VCaP (cell line): ENCODE results near the gene GIPC2.

Experiments used
- H3K27ac ChIP-seq: fragments of 450-650 bp; 2 replicates; pipeline ENCODE4 v1.5.1; 2017
- TF ChIP-seq, protein P1 (sequence below): fragments of 450-650 bp; conservative IDR thresholded peaks from 2 replicates; pipeline ENCODE4 v1.5.1; 2017; ENCODE audit warnings: mild to moderate bottlenecking, moderate library complexity

GIPC2 gene

DNA sequence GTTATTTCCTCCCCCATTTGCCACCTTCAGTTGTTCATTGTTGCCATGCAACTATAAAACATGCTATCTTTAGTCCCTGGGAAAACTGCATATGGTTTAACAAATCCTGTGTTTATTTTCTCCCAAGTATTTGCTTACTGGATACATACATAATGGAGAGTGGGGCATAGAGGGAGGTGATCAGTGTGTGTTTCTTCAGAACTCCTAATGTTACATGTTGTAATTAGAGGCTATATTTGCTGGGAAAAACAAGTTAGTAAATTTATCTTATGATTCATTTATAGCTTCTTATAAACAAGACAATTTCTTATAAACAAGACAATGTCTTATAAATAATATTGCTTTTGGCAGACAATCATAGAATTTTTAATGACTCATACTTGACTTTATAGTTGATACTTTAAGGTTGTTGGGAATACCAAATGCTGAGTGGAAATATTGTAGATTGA, 7.3 kb upstream of the GIPC2 start:
- no peak overlapping the region for H3K27ac ChIP-seq
- TF ChIP-seq, protein P1, sequence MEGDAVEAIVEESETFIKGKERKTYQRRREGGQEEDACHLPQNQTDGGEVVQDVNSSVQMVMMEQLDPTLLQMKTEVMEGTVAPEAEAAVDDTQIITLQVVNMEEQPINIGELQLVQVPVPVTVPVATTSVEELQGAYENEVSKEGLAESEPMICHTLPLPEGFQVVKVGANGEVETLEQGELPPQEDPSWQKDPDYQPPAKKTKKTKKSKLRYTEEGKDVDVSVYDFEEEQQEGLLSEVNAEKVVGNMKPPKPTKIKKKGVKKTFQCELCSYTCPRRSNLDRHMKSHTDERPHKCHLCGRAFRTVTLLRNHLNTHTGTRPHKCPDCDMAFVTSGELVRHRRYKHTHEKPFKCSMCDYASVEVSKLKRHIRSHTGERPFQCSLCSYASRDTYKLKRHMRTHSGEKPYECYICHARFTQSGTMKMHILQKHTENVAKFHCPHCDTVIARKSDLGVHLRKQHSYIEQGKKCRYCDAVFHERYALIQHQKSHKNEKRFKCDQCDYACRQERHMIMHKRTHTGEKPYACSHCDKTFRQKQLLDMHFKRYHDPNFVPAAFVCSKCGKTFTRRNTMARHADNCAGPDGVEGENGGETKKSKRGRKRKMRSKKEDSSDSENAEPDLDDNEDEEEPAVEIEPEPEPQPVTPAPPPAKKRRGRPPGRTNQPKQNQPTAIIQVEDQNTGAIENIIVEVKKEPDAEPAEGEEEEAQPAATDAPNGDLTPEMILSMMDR: no peak

DNA sequence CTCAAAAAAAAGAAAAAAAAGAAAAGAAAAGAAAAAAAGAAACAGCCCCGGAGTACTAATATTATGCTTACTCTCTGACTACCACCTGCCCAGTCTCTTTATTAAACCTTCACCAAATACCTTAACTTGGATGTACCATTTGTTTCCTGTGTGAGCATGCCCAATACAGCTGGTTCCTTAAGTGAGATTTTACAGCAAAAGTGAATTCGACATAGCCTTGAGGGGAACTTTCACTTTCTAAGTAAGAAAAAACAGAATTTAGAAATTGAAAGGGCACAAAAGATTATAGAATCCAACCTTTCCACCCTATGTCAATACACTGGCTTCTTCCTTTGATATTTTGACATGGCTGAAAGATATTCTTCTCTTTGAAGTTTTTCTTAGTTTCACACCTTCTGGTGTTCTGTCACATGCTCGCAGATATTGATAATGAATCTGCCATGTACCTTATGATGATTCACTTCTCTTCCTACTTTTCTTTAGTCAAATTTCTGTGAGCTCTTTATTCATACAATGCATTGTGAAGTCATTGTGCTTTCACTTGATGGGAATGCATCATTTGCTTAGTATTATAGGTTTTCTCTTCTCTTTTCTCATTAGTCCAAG, 5.2 kb upstream of the GIPC2 start:
- TF ChIP-seq, protein P1: no peak
- no peak overlapping the region for H3K27ac ChIP-seq

DNA sequence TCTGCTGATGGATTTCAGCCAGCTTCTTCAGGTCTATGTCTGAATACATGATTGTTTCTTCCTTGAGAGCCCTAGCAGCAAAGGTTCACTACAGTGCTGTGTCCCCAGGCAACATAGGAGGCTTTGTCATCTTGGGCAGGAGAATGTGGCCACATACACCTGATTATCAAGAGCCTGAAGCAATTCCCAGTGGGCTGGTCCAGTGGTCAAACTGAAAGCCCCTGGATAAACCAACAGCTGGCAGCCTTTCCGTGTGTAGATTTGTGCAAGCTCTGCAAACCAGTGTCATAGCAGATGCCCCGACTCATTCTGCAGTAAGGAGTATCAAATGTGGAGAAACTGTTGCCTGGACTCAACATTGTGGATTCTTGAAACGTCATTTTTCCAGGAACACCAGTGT, 2.3 kb upstream of the GIPC2 start:
- H3K27ac ChIP-seq: no peak overlapping the region
- TF ChIP-seq, protein P1: no peak

DNA sequence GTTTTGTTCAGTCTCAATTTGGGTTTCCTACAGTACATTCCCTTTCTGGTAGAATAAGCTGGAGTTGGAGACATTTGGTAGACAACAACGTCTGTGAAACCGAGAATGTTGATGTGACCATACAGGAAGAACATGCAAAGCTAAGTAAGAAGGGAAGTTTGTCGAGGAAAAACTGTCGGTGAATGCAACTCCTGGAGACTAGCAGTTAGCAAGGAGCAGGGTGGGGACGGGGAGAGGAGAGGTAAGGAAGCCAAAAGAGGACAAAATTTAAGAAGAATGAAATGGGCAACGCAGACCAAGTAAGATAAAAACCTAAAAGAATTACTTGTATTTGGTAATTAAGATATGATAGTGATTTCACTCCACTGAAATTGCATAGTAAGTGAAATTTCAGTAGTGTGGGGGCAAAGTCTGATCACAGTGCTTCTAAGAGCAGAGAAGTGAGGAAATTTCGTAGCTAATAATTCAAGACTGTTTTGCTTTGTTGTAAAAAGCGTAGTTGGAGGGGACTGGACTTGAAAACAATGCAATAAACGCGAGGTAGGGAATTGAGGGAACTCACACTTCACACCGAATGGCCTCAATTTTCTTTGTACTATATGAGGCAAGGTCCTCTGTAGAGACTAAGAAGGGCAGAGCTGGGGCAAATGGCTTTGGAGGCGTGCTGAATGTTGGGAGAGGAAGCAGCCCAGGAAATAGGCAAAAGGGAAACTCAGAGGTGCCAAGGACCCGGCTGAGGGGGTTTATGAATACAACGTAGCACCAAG, 787 bp upstream of the GIPC2 start:
- TF ChIP-seq, protein P1: no peak

DNA sequence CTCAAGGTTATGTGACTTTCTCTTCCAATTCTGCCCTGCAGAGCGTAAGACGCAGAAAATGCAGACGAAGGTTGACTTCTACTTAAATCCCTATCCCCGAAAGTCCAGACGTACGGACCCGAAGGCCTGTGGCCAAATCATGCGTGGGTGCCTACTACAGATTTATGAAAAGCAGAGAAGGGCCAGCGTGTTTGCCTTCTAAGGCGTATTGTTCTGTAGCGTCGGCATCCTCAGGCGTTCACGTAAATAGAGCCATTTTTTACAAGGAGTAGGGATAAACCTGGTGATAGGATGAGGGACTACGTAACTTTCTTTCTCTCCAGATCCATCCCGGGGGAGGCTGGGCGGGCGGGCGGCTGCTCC, 222 bp upstream of the GIPC2 start:
- H3K27ac ChIP-seq: no peak overlapping the region
- TF ChIP-seq, protein P1: no peak

More for the DNA sequence above, 787 bp upstream of the GIPC2 start:
- H3K27ac ChIP-seq: no peak overlapping the region

DNA sequence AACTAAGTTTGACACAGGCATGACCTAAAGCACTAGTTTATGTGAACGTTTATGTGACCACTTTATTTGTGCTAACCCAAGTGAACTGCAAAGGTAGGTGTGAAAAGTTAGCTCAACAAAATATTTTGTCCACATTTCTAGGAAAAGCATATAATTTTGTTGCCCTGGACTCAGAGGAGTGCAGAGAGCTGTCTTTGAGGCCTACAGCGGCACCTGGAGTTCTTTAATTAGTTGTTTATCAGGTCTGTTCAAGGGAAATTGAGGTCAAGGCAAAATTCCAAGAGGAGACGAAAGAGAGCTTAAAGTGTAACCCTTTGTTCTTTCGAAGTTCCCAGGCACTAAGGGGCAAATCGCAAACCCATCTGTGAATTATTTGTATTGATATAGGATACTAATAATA, 1.3 kb downstream of the GIPC2 start:
- H3K27ac ChIP-seq: no peak overlapping the region
- TF ChIP-seq, protein P1: no peak

DNA sequence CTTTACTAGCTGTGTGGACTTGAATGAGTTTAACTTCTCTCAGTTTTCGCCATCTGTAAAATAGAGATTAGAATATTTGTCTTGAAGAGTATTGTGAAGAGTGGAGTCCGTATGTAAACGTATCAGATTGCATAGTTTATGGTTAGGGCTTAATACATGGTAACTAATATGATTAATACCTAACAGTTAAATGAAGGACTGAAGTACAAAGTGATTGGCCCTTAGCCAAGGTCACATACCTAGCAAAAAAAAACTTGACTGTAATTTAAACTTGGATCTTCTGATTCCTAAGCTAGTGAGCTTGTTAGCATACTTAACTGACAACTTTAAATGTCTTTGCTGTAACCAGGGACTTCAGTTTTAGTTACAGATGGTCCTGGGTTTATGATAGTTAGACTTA, 1.9 kb downstream of the GIPC2 start:
- TF ChIP-seq, protein P1: no peak
- H3K27ac ChIP-seq: no peak overlapping the region
